Measurements from ENCODE around the gene APRT. TPM values are rescaled to one million over a fixed set of nuclear protein-coding genes. Genes with fewer than 3 reads are reported as not detected.

The APRT gene
- total RNA-seq, 6 donors from 2014 or later: 76.5 to 147 (median 124) TPM

DNA sequence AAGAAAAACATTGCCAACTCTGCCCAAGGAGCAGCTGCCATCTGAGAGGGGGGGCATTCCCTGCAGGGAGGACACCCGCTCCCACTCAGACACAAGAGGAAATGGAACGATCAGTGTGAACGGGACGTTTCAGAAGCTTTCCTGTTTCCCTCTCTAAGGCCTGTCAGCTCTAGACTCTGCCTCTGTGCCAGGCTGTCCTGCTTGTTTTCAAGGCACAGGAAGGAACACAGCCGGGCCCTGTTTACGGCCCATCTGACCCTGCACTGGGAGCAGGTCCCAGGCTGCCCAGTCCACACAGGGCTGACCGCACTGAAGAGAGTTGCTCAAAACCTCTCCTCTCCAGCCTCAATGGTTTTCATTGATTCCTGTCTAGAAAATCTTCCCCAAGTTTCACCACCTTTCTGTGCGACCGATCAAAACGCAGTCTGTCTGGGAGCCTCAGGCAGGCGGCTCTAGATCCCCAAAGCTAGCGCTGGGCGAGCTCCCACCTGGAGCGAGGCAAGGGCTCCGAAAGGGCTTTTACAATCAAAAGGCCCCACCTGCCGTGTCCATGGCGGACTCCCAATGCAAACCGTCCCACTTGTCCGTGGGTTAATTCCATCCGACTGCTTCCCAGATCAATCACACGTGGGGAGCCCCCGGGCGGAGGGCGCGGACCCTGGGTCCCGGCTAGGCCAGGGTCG is 28.2 kb downstream of the APRT start:
- DNase-seq (peak in 1 of 2 donors; percentile 74), ATAC-seq (ENCODE audit: low FRiP score in 2 of 2) (peak in 1 of 2 donors; percentile 57)
- Histone ChIP-seq H3K9me3 (no peaks in the 10 kb centered on the region), H3K4me3 (peak overlapping the region; percentile 27 to 95 (median 92)), H3K27me3 (no peaks in the 10 kb centered on the region), H3K4me1 (peaks cover 56 to 60% (median 57%) of the 10 kb centered on the region in 4 donors), H3K36me3 (no peaks in the 10 kb centered on the region), H3K27ac (peak overlapping the region; percentile 92 to 97 (median 95))
- WGBS, 2 donors: 24 to 31% methylated on average over 16 to 22 of the region's 27 CpGs
- peak in 1 of 4 donors; percentile 28 for TF ChIP-seq POLR2A (IDR thresholded peaks at IDR 0.05)
- TF ChIP-seq POLR2AphosphoS5 (IDR thresholded peaks at IDR 0.05): peak; percentile 68 to 90
- TF ChIP-seq, protein P1, sequence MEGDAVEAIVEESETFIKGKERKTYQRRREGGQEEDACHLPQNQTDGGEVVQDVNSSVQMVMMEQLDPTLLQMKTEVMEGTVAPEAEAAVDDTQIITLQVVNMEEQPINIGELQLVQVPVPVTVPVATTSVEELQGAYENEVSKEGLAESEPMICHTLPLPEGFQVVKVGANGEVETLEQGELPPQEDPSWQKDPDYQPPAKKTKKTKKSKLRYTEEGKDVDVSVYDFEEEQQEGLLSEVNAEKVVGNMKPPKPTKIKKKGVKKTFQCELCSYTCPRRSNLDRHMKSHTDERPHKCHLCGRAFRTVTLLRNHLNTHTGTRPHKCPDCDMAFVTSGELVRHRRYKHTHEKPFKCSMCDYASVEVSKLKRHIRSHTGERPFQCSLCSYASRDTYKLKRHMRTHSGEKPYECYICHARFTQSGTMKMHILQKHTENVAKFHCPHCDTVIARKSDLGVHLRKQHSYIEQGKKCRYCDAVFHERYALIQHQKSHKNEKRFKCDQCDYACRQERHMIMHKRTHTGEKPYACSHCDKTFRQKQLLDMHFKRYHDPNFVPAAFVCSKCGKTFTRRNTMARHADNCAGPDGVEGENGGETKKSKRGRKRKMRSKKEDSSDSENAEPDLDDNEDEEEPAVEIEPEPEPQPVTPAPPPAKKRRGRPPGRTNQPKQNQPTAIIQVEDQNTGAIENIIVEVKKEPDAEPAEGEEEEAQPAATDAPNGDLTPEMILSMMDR (IDR thresholded peaks at IDR 0.05): no peak
- peak in 2 of 4 donors; percentile 74 to 77 for TF ChIP-seq EP300 (IDR thresholded peaks at IDR 0.05)

DNA sequence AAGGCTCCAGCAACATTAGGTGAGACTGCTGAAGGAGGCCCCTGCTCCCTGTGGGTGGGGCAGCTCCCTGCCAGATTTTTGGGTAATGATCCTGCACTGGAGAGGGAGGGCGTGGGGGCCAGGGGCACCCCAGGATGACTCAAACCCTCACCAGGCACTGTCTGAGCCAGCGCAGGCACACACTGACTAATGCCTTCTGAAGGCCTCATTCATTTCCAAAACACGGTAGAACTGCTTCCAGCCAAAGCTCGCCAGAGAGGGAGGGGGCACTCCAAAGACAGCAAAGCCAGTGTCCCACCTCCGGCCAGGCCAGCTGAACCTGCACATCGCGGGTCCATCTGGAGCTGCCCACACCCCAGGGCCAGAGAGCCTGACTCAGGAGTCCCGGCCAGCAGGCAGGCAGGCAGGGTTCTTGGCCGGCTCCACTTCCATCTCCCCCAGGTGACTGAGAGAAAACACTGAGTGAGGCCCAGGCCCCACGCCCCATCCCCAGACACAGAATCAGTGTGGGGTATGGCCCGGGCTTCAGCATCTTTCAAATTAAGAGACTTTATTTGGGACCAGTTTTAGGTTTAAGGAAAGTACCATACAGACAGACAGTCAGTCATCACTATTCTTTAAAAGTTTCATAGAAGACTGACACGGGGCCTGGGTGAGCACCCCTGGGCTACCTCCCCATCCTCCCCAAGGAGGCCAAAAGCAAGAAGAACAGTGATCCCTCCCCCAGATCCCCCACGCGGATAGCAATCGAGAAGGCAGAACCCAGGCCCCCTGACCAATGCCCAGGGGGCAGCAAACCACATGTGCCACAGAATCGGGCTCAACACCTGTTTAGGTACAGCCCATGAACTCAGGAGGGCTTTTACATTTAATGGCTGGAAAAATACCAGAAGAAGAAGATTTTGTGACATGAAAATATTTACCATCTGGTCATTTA is 29.0 kb downstream of the APRT start:
- peak overlapping the region in 3 of 4 donors; percentile 91 to 95 (median 94) for H3K4me3 ChIP-seq
- H3K4me1 ChIP-seq: peaks cover 56 to 68% (median 61%) of the 10 kb centered on the region in 4 donors
- no peaks in the 10 kb centered on the region for H3K36me3 ChIP-seq
- 41 to 65% methylated on average over 11 to 15 of the region's 16 CpGs for WGBS, 2 donors
- no peaks in the 10 kb centered on the region for H3K9me3 ChIP-seq
- DNase-seq (no peak), ATAC-seq (ENCODE audit: low FRiP score in 2 of 2) (no peak)
- H3K27ac ChIP-seq: peak overlapping the region; percentile 92 to 97 (median 95)
- TF ChIP-seq POLR2AphosphoS5 (IDR thresholded peaks at IDR 0.05) (no peak), POLR2A (IDR thresholded peaks at IDR 0.05) (no peak), EP300 (IDR thresholded peaks at IDR 0.05) (no peak)
- TF ChIP-seq, protein P1 (IDR thresholded peaks at IDR 0.05): no peak
- H3K27me3 ChIP-seq: no peaks in the 10 kb centered on the region

- no peaks in the 10 kb centered on the region for H3K27me3 ChIP-seq
- H3K36me3 ChIP-seq: no peaks in the 10 kb centered on the region
- peak overlapping the region in 2 of 4 donors; percentile 10 to 25 for H3K4me3 ChIP-seq
- peaks cover 56 to 76% (median 65%) of the 10 kb centered on the region in 4 donors for H3K4me1 ChIP-seq
- peak overlapping the region; percentile 92 to 97 (median 95) for H3K27ac ChIP-seq
- ATAC-seq (ENCODE audit: low FRiP score in 2 of 2): peak; percentile 40 to 51
- TF ChIP-seq EP300 (IDR thresholded peaks at IDR 0.05) (no peak), POLR2A (IDR thresholded peaks at IDR 0.05) (no peak), POLR2AphosphoS5 (IDR thresholded peaks at IDR 0.05) (peak in 1 of 2 donors; percentile 11)
- TF ChIP-seq, protein P1 (IDR thresholded peaks at IDR 0.05): no peak
- peak; percentile 66 to 86 for DNase-seq
- WGBS, 2 donors: 46% methylated on average over 14 to 28 of the region's 28 CpGs
- no peaks in the 10 kb centered on the region for H3K9me3 ChIP-seq
These were observed 30.3 kb downstream of the APRT start for GRCh38 chr16:88781140-88782077.
